Vagina (tissue), 2 donors: ENCODE results near the gene SLC9A9. TPM values are rescaled to one million over a fixed set of nuclear protein-coding genes. Genes with fewer than 3 reads are reported as not detected.

Experiments used
- DNase-seq, 2 donors: peaks; one replicate each; pipeline ENCODE4 v3.0.0-alpha.2; 2017; ENCODE audit errors: extremely low spot score in 2 of 2
- H3K27ac ChIP-seq: fragments of 200-600 bp; sonication (generic); one replicate; pipeline ENCODE4 v1.5.1; 2019
- H3K27me3 ChIP-seq: fragments of 200-600 bp; sonication (generic); one replicate; pipeline ENCODE4 v1.5.1; 2019
- H3K36me3 ChIP-seq, 2 donors: fragments of 200-600 bp; sonication (generic); one replicate each; pipeline ENCODE4 v1.5.1; 2017 to 2019
- H3K4me1 ChIP-seq: fragments of 200-600 bp; sonication (generic); one replicate; pipeline ENCODE4 v1.5.1; 2019
- H3K4me3 ChIP-seq, 2 donors: fragments of 200-600 bp; sonication (generic); 1 replicate in 1 of 2; 2 replicates in 1 of 2; pipeline ENCODE4 v1.5.1; 2016 to 2019
- H3K9me3 ChIP-seq: fragments of 200-600 bp; sonication (generic); one replicate; pipeline ENCODE4 v1.5.1; 2019
- CTCF ChIP-seq, 3 experiments: fragments of 450-650 bp in 2 of 3; fragments of 200-600 bp in 1 of 3; sonication (generic) in 1 of 3; IDR thresholded peaks; one replicate each; pipeline ENCODE4 v1.5.1; 2017 to 2019; ENCODE audit warnings: antibody characterized with exemption in 3 of 3, mild to moderate bottlenecking in 2 of 3, moderate library complexity in 2 of 3
- POLR2A ChIP-seq, 2 donors: fragments of 450-650 bp; IDR thresholded peaks; one replicate each; pipeline ENCODE4 v1.6.1; 2017; ENCODE audit warnings: antibody characterized with exemption in 2 of 2, mild to moderate bottlenecking in 2 of 2, moderate library complexity in 2 of 2
- POLR2AphosphoS5 ChIP-seq, 2 donors: sonication (generic); formaldehyde crosslinking; IDR thresholded peaks; one replicate each; pipeline ENCODE4 v1.9.0; 2017; ENCODE audit warnings: antibody characterized with exemption in 2 of 2, mild to moderate bottlenecking in 2 of 2, low read depth in 1 of 2; ENCODE audit not compliant: insufficient read depth in 1 of 2
- intact Hi-C: fragments of 100-400 bp; cut with DNase I; formaldehyde crosslinking; loops from one replicate; pipeline ENCODE4 v1.15.1; 2023
- total RNA-seq: library from RNA; depleted of rRNA; stranded (reverse); fragments of >200 nt; gene quantifications from one replicate; pipeline ENCODE4 v1.2.3, GENCODE V29; 2016

Gene SLC9A9
- total RNA-seq, 1 donor from 2014 or later, result 30.7 TPM

GRCh38 chr3:143362115-143362991, 485.9 kb downstream of the SLC9A9 start:
- no peak overlapping the region for H3K27ac ChIP-seq
- no peaks in the 10 kb centered on the region for H3K27me3 ChIP-seq
- H3K9me3 ChIP-seq, result no peaks in the 10 kb centered on the region
- TF ChIP-seq POLR2AphosphoS5 (IDR thresholded peaks at IDR 0.05; ENCODE audit: insufficient read depth in 1 of 2, low read depth in 1 of 2), result no peak
- TF ChIP-seq CTCF (IDR thresholded peaks at IDR 0.05), result no peak
- H3K36me3 ChIP-seq, result no peaks in the 10 kb centered on the region
- H3K4me3 ChIP-seq, result no peak overlapping the region
- H3K4me1 ChIP-seq, result peaks cover 9% of the 10 kb centered on the region
- intact Hi-C loops, result no loop called here
- DNase-seq, result no peak

GRCh38 chr3:143361589-143361988, 486.7 kb downstream of the SLC9A9 start:
- DNase-seq, result no peak
- no peak for TF ChIP-seq POLR2A (IDR thresholded peaks at IDR 0.05)
- TF ChIP-seq POLR2AphosphoS5 (IDR thresholded peaks at IDR 0.05; ENCODE audit: insufficient read depth in 1 of 2, low read depth in 1 of 2), result no peak
- no peak for TF ChIP-seq CTCF (IDR thresholded peaks at IDR 0.05)
- no peak overlapping the region for H3K4me3 ChIP-seq
- no peaks in the 10 kb centered on the region for H3K27me3 ChIP-seq
- H3K9me3 ChIP-seq, result no peaks in the 10 kb centered on the region
- intact Hi-C loops, result no loop called here
- no peak overlapping the region for H3K27ac ChIP-seq
- H3K36me3 ChIP-seq, result no peaks in the 10 kb centered on the region
- H3K4me1 ChIP-seq, result peaks cover 9% of the 10 kb centered on the region

GRCh38 chr3:143360244-143360643, 488.0 kb downstream of the SLC9A9 start:
- Histone ChIP-seq H3K4me1 (peaks cover 9% of the 10 kb centered on the region), H3K36me3 (no peaks in the 10 kb centered on the region), H3K27ac (no peak overlapping the region), H3K4me3 (no peak overlapping the region), H3K9me3 (no peaks in the 10 kb centered on the region), H3K27me3 (no peaks in the 10 kb centered on the region)
- no peak for DNase-seq
- intact Hi-C loops, result no loop called here
- no peak for TF ChIP-seq POLR2A (IDR thresholded peaks at IDR 0.05)
- no peak for TF ChIP-seq CTCF (IDR thresholded peaks at IDR 0.05)
- TF ChIP-seq POLR2AphosphoS5 (IDR thresholded peaks at IDR 0.05; ENCODE audit: insufficient read depth in 1 of 2, low read depth in 1 of 2), result no peak

GRCh38 chr3:143358793-143359491, 489.3 kb downstream of the SLC9A9 start:
- no peak for DNase-seq
- H3K9me3 ChIP-seq, result no peaks in the 10 kb centered on the region
- no peak for TF ChIP-seq POLR2A (IDR thresholded peaks at IDR 0.05)
- TF ChIP-seq POLR2AphosphoS5 (IDR thresholded peaks at IDR 0.05; ENCODE audit: insufficient read depth in 1 of 2, low read depth in 1 of 2), result no peak
- TF ChIP-seq CTCF (IDR thresholded peaks at IDR 0.05), result no peak
- H3K4me1 ChIP-seq, result peaks cover 9% of the 10 kb centered on the region
- no peak overlapping the region for H3K4me3 ChIP-seq
- H3K36me3 ChIP-seq, result no peaks in the 10 kb centered on the region
- intact Hi-C loops, result no loop called here
- no peak overlapping the region for H3K27ac ChIP-seq
- no peaks in the 10 kb centered on the region for H3K27me3 ChIP-seq
